Stimulated activated CD8-positive, alpha-beta memory T cell treated with anti-CD3 and anti-CD28 coated beads, Interleukin-2, amount 100 ng/mL, for 1 hour (primary cell): Measurements from ENCODE around the gene IP6K1.
"Not testable (repeated sequence)": the region's sequence is repeated elsewhere in the genome, so short reads cannot be mapped to it uniquely, and the experiment has no call there.

Source experiments
- DNase-seq, 2 donors: peaks; one replicate each; pipeline ENCODE4 v3.0.0-alpha.2; 2020; ENCODE audit warnings: low read depth in 2 of 2

Gene IP6K1

DNA sequence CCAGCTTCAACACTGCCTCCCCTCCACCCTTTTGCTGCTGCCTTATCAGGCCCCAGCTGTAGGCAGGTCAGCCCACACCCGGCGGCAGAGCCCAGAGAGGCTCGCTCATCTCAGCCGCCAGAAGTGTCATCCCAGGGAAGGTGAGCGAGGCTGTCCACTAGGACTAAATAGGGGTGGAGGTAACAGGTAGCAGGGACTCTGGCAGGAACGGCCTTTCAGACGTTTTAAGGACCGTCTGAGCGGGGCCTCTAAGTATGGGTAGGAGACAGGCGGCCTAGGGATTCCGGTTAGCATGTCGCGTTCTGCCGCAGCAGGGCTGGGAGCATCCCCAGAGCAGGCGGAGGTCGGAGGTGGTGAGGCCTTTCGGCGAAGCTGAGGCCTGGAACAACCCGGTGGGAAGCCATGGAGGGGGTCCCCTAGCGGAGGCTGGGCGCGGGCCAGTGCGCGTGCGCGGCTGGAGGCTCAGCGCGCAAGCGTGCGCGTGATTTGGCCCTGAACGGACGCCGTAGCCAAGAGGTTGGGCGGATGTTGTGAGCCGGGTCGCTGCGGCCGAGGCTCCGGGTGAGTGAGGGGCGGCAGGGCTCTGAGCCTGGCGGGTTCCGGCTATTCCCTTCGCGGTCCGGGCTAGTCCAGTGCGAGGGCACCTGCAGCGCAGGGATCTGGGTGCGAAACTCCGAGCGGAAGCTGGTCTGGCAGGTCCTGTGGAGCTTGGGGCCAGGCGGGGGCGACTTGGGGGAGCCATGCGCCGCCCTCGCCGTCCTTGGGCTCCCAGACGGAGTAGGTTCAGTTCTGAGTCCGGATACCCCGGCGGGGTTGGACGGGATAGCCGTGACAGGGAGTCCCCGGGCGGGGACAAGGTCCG lies 97.1 kb downstream of the IP6K1 start, which contains the start of the genes MST1 and RNF123:
MST1 (minus strand) TSS at position 429 of the 862 bp plus-strand sequence. CDS start 783 bp downstream, outside the sequence.
RNF123 (plus strand) TSS at position 512 of the 862 bp plus-strand sequence. CDS start 1,609 bp downstream, outside the sequence.
- DNase-seq: peak; percentile 81 to 85

- not testable (repeated sequence) for DNase-seq
Measured at GRCh38 chr3:49688338-49689045, 97.8 kb downstream of the IP6K1 start.

DNA sequence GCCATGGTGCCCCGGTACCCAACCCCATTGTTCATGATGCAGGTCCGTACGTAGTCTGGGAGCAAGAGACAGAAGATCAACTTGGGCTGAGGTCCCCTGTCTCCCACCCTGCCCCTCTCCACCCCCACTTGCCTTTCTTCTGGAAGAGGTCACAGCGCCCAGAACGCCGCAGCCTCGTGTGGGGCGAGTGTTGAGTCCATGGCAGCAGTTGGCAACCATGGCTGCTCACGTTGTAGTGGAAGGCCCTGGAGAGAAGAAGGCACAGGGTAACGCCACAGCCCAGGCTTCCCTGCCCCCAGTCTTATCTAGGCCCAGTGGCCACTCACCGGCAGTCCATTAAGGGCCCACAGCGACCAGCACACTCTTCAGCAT lies 98.9 kb downstream of the IP6K1 start:
- DNase-seq: not testable (repeated sequence)

GRCh38 chr3:49686769-49687423 lies 99.4 kb downstream of the IP6K1 start:
- DNase-seq: not testable (repeated sequence)

DNA sequence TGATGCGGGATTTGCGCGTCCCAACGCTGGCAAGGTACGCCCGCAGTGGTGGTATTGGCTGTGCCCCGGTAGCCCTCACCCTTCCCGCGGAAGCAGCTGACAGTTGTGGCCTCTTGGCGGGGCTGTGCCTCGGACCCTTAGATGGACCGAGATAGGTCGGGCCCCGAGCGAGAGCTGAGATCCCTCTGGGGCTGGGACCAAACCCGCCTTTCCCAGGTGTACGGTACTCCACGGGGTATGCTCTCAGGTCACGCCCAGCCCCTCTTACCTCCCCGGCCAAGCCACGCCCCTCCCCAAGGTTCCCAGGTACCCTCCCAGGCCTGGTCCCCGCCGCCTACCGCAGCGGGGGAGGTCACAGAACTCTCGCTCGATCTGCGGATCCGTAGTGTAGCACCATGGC lies 100.0 kb downstream of the IP6K1 start:
- not testable (repeated sequence) for DNase-seq

GRCh38 chr3:49685846-49686245 lies 100.5 kb downstream of the IP6K1 start:
- not testable (repeated sequence) for DNase-seq

- DNase-seq: not testable (repeated sequence)
Measured at GRCh38 chr3:49685103-49685502, 101.2 kb downstream of the IP6K1 start.

DNA sequence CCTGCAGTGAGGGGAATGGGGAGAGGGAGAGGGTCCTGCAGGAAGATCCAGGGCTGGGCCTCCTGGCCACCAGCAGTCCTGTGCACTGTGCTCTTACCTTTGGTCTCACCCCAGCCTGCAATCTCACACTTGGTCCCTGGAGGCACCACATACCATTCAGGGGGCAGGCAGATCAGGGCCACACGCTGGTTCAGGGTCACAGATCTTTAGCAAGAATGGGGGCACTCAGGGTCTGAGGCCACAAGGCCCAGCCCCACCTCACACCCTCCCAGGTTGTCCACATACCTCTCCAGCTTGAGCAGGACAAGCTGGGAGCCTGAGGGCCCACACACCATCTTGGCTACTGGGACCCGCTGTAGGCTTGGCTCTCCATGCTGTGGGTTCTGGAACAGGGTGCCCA lies 101.9 kb downstream of the IP6K1 start:
- DNase-seq: not testable (repeated sequence)

GRCh38 chr3:49683162-49683561 lies 103.2 kb downstream of the IP6K1 start:
- no peak for DNase-seq

DNA sequence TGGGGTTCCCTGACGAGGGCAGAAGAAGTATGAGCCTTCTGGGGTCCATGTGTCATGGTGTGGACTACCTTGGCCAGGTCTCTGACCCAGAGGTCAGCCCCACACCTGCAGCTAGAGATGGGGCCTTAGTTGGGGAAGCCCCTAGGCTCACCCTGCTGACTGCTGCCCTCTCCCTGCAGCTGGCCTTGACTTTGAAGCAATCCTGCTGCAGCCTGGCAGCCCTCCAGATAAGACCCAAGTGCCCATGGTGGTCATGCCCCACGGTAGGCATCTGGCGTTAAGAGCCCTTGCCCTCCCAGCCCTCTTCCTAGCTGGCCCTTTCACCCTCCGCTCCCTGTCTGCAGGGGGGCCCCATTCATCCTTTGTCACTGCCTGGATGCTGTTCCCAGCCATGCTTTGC lies 104.8 kb downstream of the IP6K1 start:
- DNase-seq: no peak

DNA sequence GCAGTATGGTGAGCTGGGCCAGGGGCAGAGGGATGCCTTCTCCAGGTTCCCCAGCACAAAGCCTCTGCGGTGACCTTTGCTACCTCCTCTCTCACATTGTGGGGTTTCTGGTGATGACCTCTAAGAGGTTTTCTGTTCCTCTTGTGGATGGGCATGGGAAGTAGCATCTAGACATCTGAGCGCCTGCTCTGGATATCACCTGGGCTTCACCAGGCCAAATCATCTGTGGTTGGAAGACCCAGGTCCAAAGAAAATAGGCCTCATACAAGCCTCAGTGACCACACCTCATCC lies 105.2 kb downstream of the IP6K1 start:
- no peak for DNase-seq

DNA sequence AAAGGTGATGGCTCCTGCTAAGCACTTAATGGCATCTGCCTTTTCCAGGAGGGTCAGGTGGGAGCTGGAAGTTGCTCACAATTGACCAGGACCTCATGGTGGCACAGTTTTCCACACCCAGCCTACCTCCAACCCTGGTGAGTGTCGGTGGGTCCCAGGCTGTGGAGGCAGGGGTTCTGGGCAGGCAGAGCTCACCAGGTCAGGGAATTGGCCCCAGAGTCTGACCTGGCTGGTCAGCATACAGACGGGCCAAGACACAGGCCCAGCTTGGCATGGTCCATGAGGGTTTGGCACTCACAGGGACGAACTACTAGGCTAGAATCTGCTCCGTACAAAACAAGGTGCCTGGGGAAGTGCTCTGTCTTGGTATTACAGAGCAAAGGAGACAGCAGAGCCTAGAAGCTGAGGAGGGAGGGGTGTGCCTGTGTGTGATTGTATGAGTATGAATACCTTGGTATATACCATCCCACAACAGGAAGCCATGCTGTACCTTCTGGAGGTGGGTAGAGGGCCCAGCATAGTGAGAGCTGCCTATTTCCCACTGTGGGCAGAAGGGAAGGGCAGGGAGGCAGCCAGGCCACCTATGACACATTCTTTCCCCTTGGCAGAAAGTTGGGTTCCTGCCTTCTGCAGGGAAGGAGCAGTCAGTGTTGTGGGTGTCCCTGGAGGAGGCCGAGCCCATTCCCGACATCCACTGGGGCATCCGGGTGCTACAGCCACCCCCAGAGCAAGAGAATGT lies 105.7 kb downstream of the IP6K1 start:
- no peak for DNase-seq

DNA sequence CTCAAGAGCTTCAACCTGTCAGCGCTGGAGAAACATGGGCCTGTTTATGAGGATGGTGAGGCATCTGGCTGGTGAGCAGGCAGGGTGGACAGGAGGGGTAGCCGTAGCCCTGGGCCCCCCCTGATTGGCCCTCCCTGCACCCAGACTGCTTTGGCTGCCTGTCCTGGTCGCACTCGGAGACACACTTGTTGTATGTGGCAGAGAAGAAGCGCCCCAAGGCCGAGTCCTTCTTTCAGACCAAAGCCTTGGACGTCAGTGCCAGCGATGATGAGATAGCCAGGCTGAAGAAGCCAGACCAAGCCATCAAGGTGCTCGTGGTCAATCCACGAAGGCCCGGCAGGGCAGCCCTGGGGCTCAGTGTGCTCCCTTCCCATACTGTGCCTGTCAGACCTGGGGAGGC lies 110.4 kb downstream of the IP6K1 start:
- DNase-seq: no peak

- no peak for DNase-seq
Measured at GRCh38 chr3:49674497-49674983, 111.8 kb downstream of the IP6K1 start.
